Measurements from ENCODE around the gene TMF1. TPM values are rescaled to one million over a fixed set of nuclear protein-coding genes. Genes with fewer than 3 reads are reported as not detected.

TMF1 gene
- total RNA-seq, 1 experiment from 2014 or later = 2.7 TPM

GRCh38 chr3:69005071-69005790 lies 46.9 kb downstream of the TMF1 start:
- H3K36me3 ChIP-seq = peaks cover 34% of the 10 kb centered on the region

GRCh38 chr3:69004138-69004537 lies 48.0 kb downstream of the TMF1 start:
- Histone ChIP-seq H3K36me3 (peaks cover 31% of the 10 kb centered on the region), H3K4me3 (no peak overlapping the region), H3K27me3 (no peaks in the 10 kb centered on the region), H3K9me3 (no peaks in the 10 kb centered on the region)
- no peak for DNase-seq

More at GRCh38 chr3:69005071-69005790, 46.9 kb downstream of the TMF1 start:
- Histone ChIP-seq H3K27me3 (no peaks in the 10 kb centered on the region), H3K9me3 (no peaks in the 10 kb centered on the region), H3K4me3 (no peak overlapping the region)
- DNase-seq = no peak

- H3K9me3 ChIP-seq = no peaks in the 10 kb centered on the region
- H3K27me3 ChIP-seq = no peaks in the 10 kb centered on the region
- peaks cover 12% of the 10 kb centered on the region for H3K36me3 ChIP-seq
- H3K4me3 ChIP-seq = no peak overlapping the region
- no peak for DNase-seq
These were observed 52.5 kb downstream of the TMF1 start for GRCh38 chr3:68999605-69000004.

- H3K27me3 ChIP-seq = no peaks in the 10 kb centered on the region
- H3K9me3 ChIP-seq = no peaks in the 10 kb centered on the region
- no peak overlapping the region for H3K4me3 ChIP-seq
- DNase-seq = no peak
- peaks cover 11% of the 10 kb centered on the region for H3K36me3 ChIP-seq
These were observed 53.0 kb downstream of the TMF1 start for GRCh38 chr3:68999158-68999557.

GRCh38 chr3:68997887-68998286 lies 54.2 kb downstream of the TMF1 start:
- Histone ChIP-seq H3K27me3 (no peaks in the 10 kb centered on the region), H3K9me3 (no peaks in the 10 kb centered on the region), H3K4me3 (no peak overlapping the region), H3K36me3 (peaks cover 8% of the 10 kb centered on the region)
- DNase-seq = no peak

GRCh38 chr3:68996356-68996995 lies 55.7 kb downstream of the TMF1 start:
- H3K9me3 ChIP-seq = no peaks in the 10 kb centered on the region
- no peaks in the 10 kb centered on the region for H3K27me3 ChIP-seq
- DNase-seq = no peak
- peaks cover 7% of the 10 kb centered on the region for H3K36me3 ChIP-seq
- no peak overlapping the region for H3K4me3 ChIP-seq

GRCh38 chr3:68988740-68989139 lies 63.4 kb downstream of the TMF1 start:
- DNase-seq = no peak
- no peak overlapping the region for H3K4me3 ChIP-seq
- H3K36me3 ChIP-seq = peaks cover 7% of the 10 kb centered on the region
- no peaks in the 10 kb centered on the region for H3K27me3 ChIP-seq
- H3K9me3 ChIP-seq = no peaks in the 10 kb centered on the region

GRCh38 chr3:68987322-68987721 lies 64.8 kb downstream of the TMF1 start:
- no peak for DNase-seq
- H3K36me3 ChIP-seq = peaks cover 7% of the 10 kb centered on the region
- no peaks in the 10 kb centered on the region for H3K27me3 ChIP-seq
- no peaks in the 10 kb centered on the region for H3K9me3 ChIP-seq
- no peak overlapping the region for H3K4me3 ChIP-seq

- no peaks in the 10 kb centered on the region for H3K27me3 ChIP-seq
- H3K4me3 ChIP-seq = no peak overlapping the region
- H3K9me3 ChIP-seq = no peaks in the 10 kb centered on the region
- H3K36me3 ChIP-seq = peaks cover 7% of the 10 kb centered on the region
- no peak for DNase-seq
These were observed 65.5 kb downstream of the TMF1 start for GRCh38 chr3:68986496-68987208.

- DNase-seq = no peak
- peaks cover 7% of the 10 kb centered on the region for H3K36me3 ChIP-seq
- H3K9me3 ChIP-seq = no peaks in the 10 kb centered on the region
- no peak overlapping the region for H3K4me3 ChIP-seq
- no peaks in the 10 kb centered on the region for H3K27me3 ChIP-seq
These were observed 66.9 kb downstream of the TMF1 start for GRCh38 chr3:68985146-68985790.

- Histone ChIP-seq H3K36me3 (peaks cover 7% of the 10 kb centered on the region), H3K4me3 (no peak overlapping the region), H3K9me3 (no peaks in the 10 kb centered on the region), H3K27me3 (no peaks in the 10 kb centered on the region)
- DNase-seq = no peak
These were observed 68.1 kb downstream of the TMF1 start for GRCh38 chr3:68984011-68984530.

- no peak overlapping the region for H3K4me3 ChIP-seq
- no peaks in the 10 kb centered on the region for H3K27me3 ChIP-seq
- DNase-seq = no peak
- H3K9me3 ChIP-seq = no peaks in the 10 kb centered on the region
- no peaks in the 10 kb centered on the region for H3K36me3 ChIP-seq
These were observed 74.5 kb downstream of the TMF1 start for GRCh38 chr3:68977486-68978167.

- Histone ChIP-seq H3K9me3 (no peaks in the 10 kb centered on the region), H3K36me3 (no peaks in the 10 kb centered on the region), H3K4me3 (no peak overlapping the region), H3K27me3 (no peaks in the 10 kb centered on the region)
- no peak for DNase-seq
These were observed 77.4 kb downstream of the TMF1 start for GRCh38 chr3:68974711-68975110.

GRCh38 chr3:68973639-68974038 lies 78.5 kb downstream of the TMF1 start:
- H3K36me3 ChIP-seq = no peaks in the 10 kb centered on the region
- H3K27me3 ChIP-seq = no peaks in the 10 kb centered on the region
- no peaks in the 10 kb centered on the region for H3K9me3 ChIP-seq
- DNase-seq = no peak
- H3K4me3 ChIP-seq = no peak overlapping the region

GRCh38 chr3:68972358-68972979 lies 79.7 kb downstream of the TMF1 start:
- no peaks in the 10 kb centered on the region for H3K9me3 ChIP-seq
- DNase-seq = peak; percentile 3
- H3K4me3 ChIP-seq = no peak overlapping the region
- no peaks in the 10 kb centered on the region for H3K27me3 ChIP-seq
- H3K36me3 ChIP-seq = no peaks in the 10 kb centered on the region

Data from MG63 (cell line).